Fibroblast of villous mesenchyme (primary cell): ENCODE measurements around the gene FOLR1. TPM values are rescaled to one million over a fixed set of nuclear protein-coding genes. Genes with fewer than 3 reads are reported as not detected.

Source experiments
- DNase-seq: peaks from one replicate; pipeline ENCODE4 v3.0.0-alpha.2; 2010; ENCODE audit warnings: low read depth
- H3K4me3 ChIP-seq: 2 replicates; pipeline ENCODE4 v1.5.1; 2011; ENCODE audit warnings: low read depth, mild to moderate bottlenecking, low read length
- CTCF ChIP-seq: IDR thresholded peaks from 2 replicates; pipeline ENCODE4 v1.5.1; 2012; ENCODE audit warnings: low read depth, mild to moderate bottlenecking, low read length; ENCODE audit not compliant: insufficient read depth
- total RNA-seq: library from RNA; depleted of rRNA; stranded (reverse); fragments of >200 nt; gene quantifications from 2 replicates; pipeline ENCODE4 v1.2.3, GENCODE V29; 2012

Gene FOLR1
- total RNA-seq, 1 donor: not detected

- no peak for DNase-seq
- TF ChIP-seq CTCF: no peak
- H3K4me3 ChIP-seq: no peak overlapping the region
These were observed 16.3 kb downstream of the FOLR1 start for GRCh38 chr11:72208281-72208680.

DNA sequence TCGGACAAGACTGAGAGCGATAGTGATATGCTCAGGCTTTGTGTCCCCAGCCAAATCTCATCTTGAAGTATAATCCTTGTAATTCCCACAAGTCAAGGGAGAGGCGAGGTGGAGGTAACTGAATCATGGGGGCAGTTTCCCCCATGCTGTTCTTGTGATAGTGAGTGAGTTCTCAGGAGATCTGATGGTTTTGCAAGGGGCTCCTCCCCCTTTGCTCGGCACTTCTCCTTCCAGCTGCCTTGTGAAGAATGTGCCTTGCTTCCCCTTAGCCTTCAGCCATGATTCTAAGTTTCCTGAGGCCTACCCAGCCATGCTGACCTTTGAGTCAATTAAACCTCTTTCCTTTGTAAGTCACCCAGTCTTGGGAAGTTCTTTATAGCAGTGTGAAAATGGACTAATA is 17.2 kb downstream of the FOLR1 start:
- TF ChIP-seq CTCF: no peak
- H3K4me3 ChIP-seq: no peak overlapping the region
- DNase-seq: no peak

- DNase-seq: no peak
- no peak for TF ChIP-seq CTCF
These were observed 24.7 kb downstream of the FOLR1 start, which contains the start of gene FOLR2 for GRCh38 chr11:72216638-72217037. FOLR2 (plus strand) TSS chr11:72216794; CDS start chr11:72218585, 1,791 bp downstream.

DNA sequence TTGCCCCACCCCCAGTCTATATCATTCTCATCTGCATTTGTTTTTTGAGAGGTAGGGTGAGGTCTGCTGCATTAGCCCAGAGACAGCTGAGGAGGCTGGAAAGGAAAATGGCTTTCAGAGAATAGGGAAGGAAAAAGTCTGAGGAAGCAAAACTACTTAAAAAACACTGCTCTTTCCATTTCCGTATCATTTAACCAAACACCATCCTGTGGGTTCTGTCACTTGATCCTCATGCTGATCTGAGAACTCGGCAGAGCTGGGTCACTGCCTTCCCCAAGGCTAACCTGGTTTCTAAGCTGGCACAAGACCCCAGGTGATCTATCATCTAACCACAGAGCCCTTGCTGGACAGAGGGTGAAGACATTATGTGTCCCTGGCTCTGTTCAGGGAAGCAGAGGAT is 25.9 kb downstream of the FOLR1 start:
- no peak overlapping the region for H3K4me3 ChIP-seq
- TF ChIP-seq CTCF: no peak
- no peak for DNase-seq

More at GRCh38 chr11:72216638-72217037, 24.7 kb downstream of the FOLR1 start, which contains the start of gene FOLR2:
- no peak within 1 kb of the TSS for H3K4me3 ChIP-seq

DNA sequence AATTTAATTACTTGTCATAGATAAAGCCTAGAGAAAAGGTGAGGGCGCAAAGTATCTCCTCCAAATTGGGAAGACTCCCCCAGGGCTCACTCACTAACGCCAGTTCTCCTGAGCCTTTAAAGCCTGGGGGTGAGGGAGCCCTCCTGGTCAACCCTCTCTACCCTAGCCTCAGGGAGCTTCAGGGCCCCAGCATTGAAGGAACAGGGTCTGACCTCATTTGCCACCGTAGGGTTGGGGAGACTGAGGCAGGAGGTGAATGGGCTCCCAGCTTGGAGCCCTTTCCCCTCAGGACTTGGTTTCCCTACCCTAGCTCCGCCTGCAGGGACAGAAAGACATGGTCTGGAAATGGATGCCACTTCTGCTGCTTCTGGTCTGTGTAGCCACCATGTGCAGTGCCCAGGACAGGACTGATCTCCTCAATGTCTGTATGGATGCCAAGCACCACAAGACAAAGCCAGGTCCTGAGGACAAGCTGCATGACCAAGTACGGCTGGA is 26.4 kb downstream of the FOLR1 start:
- DNase-seq: no peak
- no peak for TF ChIP-seq CTCF
- no peak overlapping the region for H3K4me3 ChIP-seq

DNA sequence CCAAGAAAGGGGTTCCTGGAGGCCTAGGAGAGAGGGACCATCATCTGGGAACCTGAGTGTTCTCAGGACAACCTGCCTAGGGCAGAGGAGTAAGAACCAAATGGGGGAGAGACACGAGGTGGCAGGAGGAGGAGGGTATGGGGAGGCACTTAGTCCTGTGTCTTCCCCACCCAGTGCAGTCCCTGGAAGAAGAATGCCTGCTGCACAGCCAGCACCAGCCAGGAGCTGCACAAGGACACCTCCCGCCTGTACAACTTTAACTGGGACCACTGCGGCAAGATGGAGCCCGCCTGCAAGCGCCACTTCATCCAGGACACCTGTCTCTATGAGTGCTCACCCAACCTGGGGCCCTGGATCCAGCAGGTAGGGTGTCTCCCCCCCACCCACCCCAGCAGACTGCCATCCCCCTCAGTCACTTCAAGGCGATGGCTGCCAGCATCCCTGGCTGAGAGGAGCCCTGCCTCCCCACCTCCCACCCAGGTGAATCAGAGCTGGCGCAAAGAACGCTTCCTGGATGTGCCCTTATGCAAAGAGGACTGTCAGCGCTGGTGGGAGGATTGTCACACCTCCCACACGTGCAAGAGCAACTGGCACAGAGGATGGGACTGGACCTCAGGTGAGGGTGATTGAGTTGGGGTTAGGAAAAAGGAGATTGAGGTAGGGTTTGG is 28.9 kb downstream of the FOLR1 start:
- TF ChIP-seq CTCF: no peak
- DNase-seq: no peak
- no peak overlapping the region for H3K4me3 ChIP-seq
